H1 (cell line): Measurements from ENCODE around the gene FAM114A2. TPM values are rescaled to one million over a fixed set of nuclear protein-coding genes. Genes with fewer than 3 reads are reported as not detected.

Source experiments
- ATF3 ChIP-seq: IDR thresholded peaks from 2 replicates; pipeline ENCODE4 v1.6.1; 2011; ENCODE audit warnings: low read depth, mild to moderate bottlenecking, low read length; ENCODE audit not compliant: insufficient read depth
- CEBPB ChIP-seq: IDR thresholded peaks from 2 replicates; pipeline ENCODE4 v1.6.1; 2012; ENCODE audit warnings: low read depth, low read length
- CHD1 ChIP-seq: IDR thresholded peaks from 2 replicates; pipeline ENCODE4 v1.6.1; 2012; ENCODE audit warnings: low read depth, low read length, improper control_type of control experiment
- CHD7 ChIP-seq: fragments of 300-600 bp; sonication (generic); IDR thresholded peaks from 2 replicates; pipeline ENCODE4 v1.7.1; 2012; ENCODE audit warnings: low read length, moderate library complexity, mild to moderate bottlenecking, inconsistent platforms; ENCODE audit not compliant: insufficient replicate concordance
- CTBP2 ChIP-seq: IDR thresholded peaks from 2 replicates; pipeline ENCODE4 v1.7.0; 2011; ENCODE audit warnings: borderline replicate concordance, mild to moderate bottlenecking, moderate library complexity, mixed read lengths, low read length; ENCODE audit not compliant: insufficient read depth, insufficient read length
- EGR1 ChIP-seq: IDR thresholded peaks from 2 replicates; pipeline ENCODE4 v1.6.1; 2011; ENCODE audit warnings: low read depth, low read length, borderline replicate concordance
- POU5F1 ChIP-seq: IDR thresholded peaks from 2 replicates; pipeline ENCODE4 v1.6.1; 2011; ENCODE audit warnings: low read depth, mild to moderate bottlenecking, low read length, moderate library complexity
- RAD21 ChIP-seq, 2 experiments: IDR thresholded peaks in 1 of 2; conservative IDR thresholded peaks in 1 of 2; 2 replicates each; pipeline ENCODE4 v1.6.1; 2011; ENCODE audit warnings: low read depth in 2 of 2, low read length in 2 of 2, improper control_type of control experiment in 1 of 2, inconsistent platforms in 1 of 2, mild to moderate bottlenecking in 1 of 2, moderate library complexity in 1 of 2
- SRF ChIP-seq: IDR thresholded peaks from 2 replicates; pipeline ENCODE4 v1.6.1; 2011; ENCODE audit warnings: mild to moderate bottlenecking, low read depth, low read length, moderate library complexity
- TBP ChIP-seq: IDR thresholded peaks from 2 replicates; pipeline ENCODE4 v1.6.1; 2011; ENCODE audit warnings: low read depth, low read length, improper control_type of control experiment
- YY1 ChIP-seq: IDR thresholded peaks from 2 replicates; pipeline ENCODE4 v1.6.1; 2011; ENCODE audit warnings: low read depth, mild to moderate bottlenecking, low read length
- ZNF274 ChIP-seq: IDR thresholded peaks from 2 replicates; pipeline ENCODE4 v1.7.0; 2012; ENCODE audit warnings: low read length, borderline replicate concordance; ENCODE audit errors: extremely low read depth
- polyA plus RNA-seq, 7 experiments: library from polyadenylated mRNA; depleted of rRNA in 3 of 7; stranded (reverse) in 5 of 7; unstranded in 2 of 7; fragments of >200 nt in 5 of 7; fragments of 200-250 nt in 2 of 7; gene quantifications; 1 replicate in 5 of 7; 2 replicates in 1 of 7; 4 replicates in 1 of 7; pipeline versions ENCODE4 v1.2.1 to v1.2.3, GENCODE V29; 2011 to 2013; ENCODE audit warnings: missing spikeins in 2 of 7, mixed read lengths in 2 of 7
- total RNA-seq: library from RNA; stranded (reverse); fragmentation: NEBNext Ultra II Directional; extraction: Animal tissue kit (Norgen Biotek cat#: 25700); gene quantifications from 2 replicates; pipeline ENCODE4 v1.2.1, GENCODE V29; 2021

Gene FAM114A2
- total and polyA plus RNA-seq, 2 of the 8 experiments (the other 6 are each of a cell fraction or from before 2014, with no cell fraction given): 3.8 to 9.2 TPM

GRCh38 chr5:153987301-153987700 lies 51.4 kb downstream of the FAM114A2 start (continued):
- TF ChIP-seq CHD7 (no peak), SRF (no peak), CTBP2 (no peak), EGR1 (no peak), POU5F1 (no peak), ZNF274 (no peak), YY1 (no peak), CHD1 (no peak), RAD21 (IDR thresholded peaks at IDR 0.05 in 1 of 2, conservative IDR thresholded peaks at IDR 0.05 in 1 of 2; ENCODE audit: low read depth in 2 of 2, low read length in 2 of 2) (no peak), TBP (no peak), ATF3 (no peak), CEBPB (no peak)
